ENCODE data around the gene CDC37. TPM values are rescaled to one million over a fixed set of nuclear protein-coding genes. Genes with fewer than 3 reads are reported as not detected.

Gene CDC37
- total and polyA plus RNA-seq, 2 experiments from 2014 or later, result 183 to 280 TPM

DNA sequence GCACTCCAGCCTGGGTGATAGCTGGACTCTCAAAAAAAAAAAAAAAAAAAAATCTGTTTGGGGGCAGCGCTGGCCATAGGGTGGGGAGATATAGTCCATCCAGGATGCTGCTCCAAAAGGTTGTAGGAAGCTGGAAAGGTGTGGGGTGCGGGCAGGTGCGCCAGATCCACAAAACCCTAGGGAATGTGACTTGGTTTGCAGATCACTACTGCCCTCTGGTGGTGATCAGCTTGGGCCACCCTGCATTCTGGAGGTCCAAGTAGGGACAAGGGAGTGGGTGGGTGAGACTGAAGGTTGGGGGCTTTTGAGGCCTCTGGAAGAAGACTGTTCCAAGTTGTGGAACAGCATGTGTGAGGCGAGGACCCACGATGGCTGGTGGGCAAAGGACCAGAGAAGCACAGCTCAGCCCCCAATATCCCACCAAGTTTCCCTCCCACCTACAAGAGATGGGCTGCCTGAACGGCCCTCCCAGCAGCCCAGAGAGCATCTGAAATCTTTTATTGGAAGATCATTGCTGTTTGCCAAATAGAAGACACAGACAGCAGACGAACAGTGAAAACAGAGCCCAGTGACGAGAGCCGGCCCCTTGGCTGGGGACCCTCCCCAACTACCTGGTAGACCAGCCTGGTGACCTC is 12.6 kb downstream of the CDC37 start:
- peaks cover 17% of the 10 kb centered on the region; the same call in 1 of the 2 replicates for H3F3A ChIP-seq (replicated peaks; ENCODE audit: low read depth)

DNA sequence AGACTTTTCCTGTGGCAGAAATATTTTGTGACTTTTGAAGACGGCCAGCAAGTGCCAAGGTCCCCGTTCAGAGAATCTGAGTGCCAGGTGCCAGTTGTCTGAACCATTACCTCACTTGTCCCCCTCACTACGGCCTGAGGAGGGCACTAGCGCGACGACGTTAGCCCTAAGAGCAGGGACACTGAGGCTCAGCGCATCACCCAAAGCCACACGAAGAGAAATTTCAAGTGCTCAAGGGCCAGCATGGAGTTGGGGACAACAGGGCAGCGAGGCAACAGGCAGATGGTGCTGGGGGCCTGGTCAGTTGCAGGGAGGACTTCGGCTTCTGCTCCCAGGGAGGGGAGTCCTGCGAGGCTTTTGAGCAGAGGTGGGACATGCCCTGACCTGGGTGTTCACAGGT is 13.5 kb downstream of the CDC37 start:
- peaks cover 17% of the 10 kb centered on the region; the same call in 1 of the 2 replicates for H3F3A ChIP-seq (replicated peaks; ENCODE audit: low read depth)
- no peak overlapping the region for H3K4me2 ChIP-seq
- H4K20me1 ChIP-seq (replicated peaks; ENCODE audit: insufficient read depth), result 0 out of 2 replicates have a peak, but pooled peaks cover 4% of the 10 kb centered on the region
- Mint-ChIP-seq H3K27ac (no peak overlapping the region), H3K9me3 (no peaks in the 10 kb centered on the region), H3K4me3 (no peak overlapping the region), H3K27me3 (ENCODE audit: insufficient read depth, low read depth, poor library complexity) (peaks cover 6% of the 10 kb centered on the region), H3K4me1 (peaks cover 8% of the 10 kb centered on the region; the same call in 2 of the 3 replicates), H3K36me3 (ENCODE audit: low read depth) (peaks cover 27% of the 10 kb centered on the region)
- no peak for TF ChIP-seq ZNF331 (CRISPR knock-in tag; IDR thresholded peaks at IDR 0.05; ENCODE audit: low read depth)
- TF ChIP-seq, protein P1, sequence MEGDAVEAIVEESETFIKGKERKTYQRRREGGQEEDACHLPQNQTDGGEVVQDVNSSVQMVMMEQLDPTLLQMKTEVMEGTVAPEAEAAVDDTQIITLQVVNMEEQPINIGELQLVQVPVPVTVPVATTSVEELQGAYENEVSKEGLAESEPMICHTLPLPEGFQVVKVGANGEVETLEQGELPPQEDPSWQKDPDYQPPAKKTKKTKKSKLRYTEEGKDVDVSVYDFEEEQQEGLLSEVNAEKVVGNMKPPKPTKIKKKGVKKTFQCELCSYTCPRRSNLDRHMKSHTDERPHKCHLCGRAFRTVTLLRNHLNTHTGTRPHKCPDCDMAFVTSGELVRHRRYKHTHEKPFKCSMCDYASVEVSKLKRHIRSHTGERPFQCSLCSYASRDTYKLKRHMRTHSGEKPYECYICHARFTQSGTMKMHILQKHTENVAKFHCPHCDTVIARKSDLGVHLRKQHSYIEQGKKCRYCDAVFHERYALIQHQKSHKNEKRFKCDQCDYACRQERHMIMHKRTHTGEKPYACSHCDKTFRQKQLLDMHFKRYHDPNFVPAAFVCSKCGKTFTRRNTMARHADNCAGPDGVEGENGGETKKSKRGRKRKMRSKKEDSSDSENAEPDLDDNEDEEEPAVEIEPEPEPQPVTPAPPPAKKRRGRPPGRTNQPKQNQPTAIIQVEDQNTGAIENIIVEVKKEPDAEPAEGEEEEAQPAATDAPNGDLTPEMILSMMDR (conservative IDR thresholded peaks at IDR 0.05; ENCODE audit: low read depth in 2 of 2), result peak; percentile 51 to 67
- peak; percentile 52; the same call in 1 of the 2 replicates for TF ChIP-seq POLR2AphosphoS5 (IDR thresholded peaks at IDR 0.05; ENCODE audit: low read depth)
- no peak overlapping the region for H2AFZ ChIP-seq
- H3K79me2 ChIP-seq (replicated peaks; ENCODE audit: insufficient read depth), result no peaks in the 10 kb centered on the region
- no peak overlapping the region for H3K4me3 ChIP-seq
- peak; percentile 79 for DNase-seq (ENCODE audit: low spot score)
- no peaks in the 10 kb centered on the region; the same call in 1 of the 2 replicates for H3K4me1 ChIP-seq (ENCODE audit: insufficient read depth)
- peak; percentile 82 for ATAC-seq
- H3K27ac ChIP-seq (ENCODE audit: low read depth), result no peak overlapping the region
- H3K36me3 ChIP-seq (ENCODE audit: insufficient read depth), result peaks cover 10% of the 10 kb centered on the region; the same call in 1 of the 2 replicates
- no peaks in the 10 kb centered on the region for H3K27me3 ChIP-seq (ENCODE audit: insufficient read depth)
- H3K9me2 ChIP-seq (ENCODE audit: insufficient read depth), result no peaks in the 10 kb centered on the region

More for the DNA sequence above, 12.6 kb downstream of the CDC37 start:
- Mint-ChIP-seq H3K27me3 (ENCODE audit: insufficient read depth, low read depth, poor library complexity) (peaks cover 1% of the 10 kb centered on the region), H3K36me3 (ENCODE audit: low read depth) (peaks cover 34% of the 10 kb centered on the region), H3K9me3 (no peaks in the 10 kb centered on the region), H3K4me3 (no peak overlapping the region), H3K4me1 (peaks cover 8% of the 10 kb centered on the region; the same call in 2 of the 3 replicates), H3K27ac (0 out of 2 replicates have a peak overlapping the region, but pooled peaks have one; percentile 16)
- H3K27me3 ChIP-seq (ENCODE audit: insufficient read depth), result no peaks in the 10 kb centered on the region
- no peak overlapping the region for H2AFZ ChIP-seq
- peak; percentile 85 for ATAC-seq
- H3K4me3 ChIP-seq, result no peak overlapping the region
- H3K4me2 ChIP-seq, result no peak overlapping the region
- TF ChIP-seq, protein P1 (conservative IDR thresholded peaks at IDR 0.05; ENCODE audit: low read depth in 2 of 2), result peak; percentile 91 to 93
- TF ChIP-seq EZH2 (IDR thresholded peaks at IDR 0.05; ENCODE audit: low read depth, unreplicated experiment), result no peak
- H3K79me2 ChIP-seq (replicated peaks; ENCODE audit: insufficient read depth), result no peaks in the 10 kb centered on the region
- H3K36me3 ChIP-seq (ENCODE audit: insufficient read depth), result peaks cover 14% of the 10 kb centered on the region; the same call in 1 of the 2 replicates
- H3K9me2 ChIP-seq (ENCODE audit: insufficient read depth), result no peaks in the 10 kb centered on the region
- peak; percentile 92 for DNase-seq (ENCODE audit: low spot score)
- H3K27ac ChIP-seq (ENCODE audit: low read depth), result no peak overlapping the region
- H3K4me1 ChIP-seq (ENCODE audit: insufficient read depth), result no peaks in the 10 kb centered on the region; the same call in 1 of the 2 replicates
- H4K20me1 ChIP-seq (replicated peaks; ENCODE audit: insufficient read depth), result 0 out of 2 replicates have a peak, but pooled peaks cover 4% of the 10 kb centered on the region
